Stomach (tissue), 4 donors: ENCODE results near the gene RENBP.

Source experiments
- CTCF ChIP-seq, 7 experiments: fragments of 450-650 bp in 4 of 7; fragments of 200-600 bp in 3 of 7; sonication (generic) in 3 of 7; IDR thresholded peaks; one replicate each; pipeline ENCODE4 v1.5.1; 2016 to 2019; ENCODE audit warnings: antibody characterized with exemption in 7 of 7, control low read depth in 2 of 7, mild to moderate bottlenecking in 1 of 7
- POLR2A ChIP-seq, 4 donors: fragments of 450-650 bp; IDR thresholded peaks; one replicate each; pipeline ENCODE4 v1.6.1; 2016; ENCODE audit warnings: antibody characterized with exemption in 4 of 4, control low read depth in 2 of 4, mild to moderate bottlenecking in 1 of 4, moderate library complexity in 1 of 4
- POLR2AphosphoS5 ChIP-seq, 3 donors: sonication (generic); formaldehyde crosslinking; IDR thresholded peaks; one replicate each; pipeline ENCODE4 v1.6.1; 2016; ENCODE audit warnings: antibody characterized with exemption in 3 of 3

- TF ChIP-seq CTCF (IDR thresholded peaks at IDR 0.05) = no peak
- TF ChIP-seq POLR2A (IDR thresholded peaks at IDR 0.05) = no peak
- no peak for TF ChIP-seq POLR2AphosphoS5 (IDR thresholded peaks at IDR 0.05)
These were observed 37.5 kb upstream of the RENBP start for GRCh38 chrX:153981771-153982533.
